Right atrium auricular region (tissue), 2 donors: ENCODE results near the gene SEMA3G. TPM values are rescaled to one million over a fixed set of nuclear protein-coding genes. Genes with fewer than 3 reads are reported as not detected.

Experiments used
- DNase-seq: peaks from one replicate; pipeline ENCODE4 v3.0.0-alpha.2; 2019; ENCODE audit warnings: low spot score
- H3K27ac ChIP-seq, 2 donors: fragments of 200-600 bp; sonication (generic); 1 replicate in 1 of 2; 2 replicates in 1 of 2; pipeline ENCODE4 v1.5.1; 2016 to 2019
- H3K27me3 ChIP-seq, 2 donors: fragments of 200-600 bp; sonication (generic); one replicate each; pipeline versions ENCODE4 v1.5.1 to v1.6.0; 2017 to 2019
- H3K36me3 ChIP-seq: fragments of 200-600 bp; sonication (generic); one replicate; pipeline ENCODE4 v1.5.1; 2016
- H3K4me1 ChIP-seq, 2 donors: fragments of 200-600 bp; sonication (generic); one replicate each; pipeline versions ENCODE4 v1.5.1 to v1.6.0; 2017 to 2019
- H3K4me3 ChIP-seq, 2 donors: fragments of 200-600 bp; sonication (generic); 1 replicate in 1 of 2; 2 replicates in 1 of 2; pipeline ENCODE4 v1.5.1; 2017 to 2019; ENCODE audit warnings: mild to moderate bottlenecking in 1 of 2, moderate library complexity in 1 of 2
- H3K9me3 ChIP-seq, 2 donors: fragments of 200-600 bp; sonication (generic); one replicate each; pipeline ENCODE4 v1.5.1; 2019
- CTCF ChIP-seq, 2 donors: fragments of 200-600 bp; sonication (generic); IDR thresholded peaks; one replicate each; pipeline ENCODE4 v1.5.1; 2019; ENCODE audit warnings: antibody characterized with exemption in 2 of 2
- total RNA-seq, 2 donors: library from RNA; depleted of rRNA; stranded (reverse); fragments of >200 nt; gene quantifications; one replicate each; pipeline ENCODE4 v1.1.0, GENCODE V29; 2016

The SEMA3G gene
- total RNA-seq, 2 donors from 2014 or later = 11.8 to 12.6 TPM

- Histone ChIP-seq H3K4me3 (no peak overlapping the region), H3K27ac (no peak overlapping the region), H3K9me3 (no peaks in the 10 kb centered on the region), H3K27me3 (no peaks in the 10 kb centered on the region), H3K4me1 (no peaks in the 10 kb centered on the region), H3K36me3 (no peaks in the 10 kb centered on the region)
- TF ChIP-seq CTCF (IDR thresholded peaks at IDR 0.05) = no peak
- DNase-seq = no peak
Measured at GRCh38 chr3:52423173-52423572, 21.7 kb downstream of the SEMA3G start.

GRCh38 chr3:52422669-52423068 lies 22.2 kb downstream of the SEMA3G start:
- no peak for DNase-seq
- Histone ChIP-seq H3K36me3 (no peaks in the 10 kb centered on the region), H3K4me1 (no peaks in the 10 kb centered on the region), H3K4me3 (no peak overlapping the region), H3K9me3 (no peaks in the 10 kb centered on the region), H3K27ac (no peak overlapping the region), H3K27me3 (no peaks in the 10 kb centered on the region)
- TF ChIP-seq CTCF (IDR thresholded peaks at IDR 0.05) = no peak

GRCh38 chr3:52420388-52420787 lies 24.5 kb downstream of the SEMA3G start:
- TF ChIP-seq CTCF (IDR thresholded peaks at IDR 0.05) = no peak
- no peaks in the 10 kb centered on the region for H3K27me3 ChIP-seq
- DNase-seq = no peak
- no peaks in the 10 kb centered on the region for H3K9me3 ChIP-seq
- H3K4me1 ChIP-seq = no peaks in the 10 kb centered on the region
- H3K4me3 ChIP-seq = no peak overlapping the region
- no peak overlapping the region for H3K27ac ChIP-seq
- no peaks in the 10 kb centered on the region for H3K36me3 ChIP-seq

- no peak overlapping the region for H3K27ac ChIP-seq
- H3K9me3 ChIP-seq = no peaks in the 10 kb centered on the region
- TF ChIP-seq CTCF (IDR thresholded peaks at IDR 0.05) = no peak
- H3K27me3 ChIP-seq = no peaks in the 10 kb centered on the region
- H3K36me3 ChIP-seq = no peaks in the 10 kb centered on the region
- no peak for DNase-seq
- H3K4me1 ChIP-seq = peaks cover 0 to 24% of the 10 kb centered on the region in 2 donors
- no peak overlapping the region for H3K4me3 ChIP-seq
Measured at GRCh38 chr3:52415800-52416199, 29.1 kb downstream of the SEMA3G start.

GRCh38 chr3:52408466-52408865 lies 36.4 kb downstream of the SEMA3G start:
- Histone ChIP-seq H3K27ac (no peak overlapping the region), H3K4me3 (no peak overlapping the region), H3K4me1 (peaks cover 0 to 42% of the 10 kb centered on the region in 2 donors), H3K9me3 (no peaks in the 10 kb centered on the region), H3K36me3 (peaks cover 46% of the 10 kb centered on the region), H3K27me3 (no peaks in the 10 kb centered on the region)
- TF ChIP-seq CTCF (IDR thresholded peaks at IDR 0.05) = no peak
- no peak for DNase-seq

- H3K27ac ChIP-seq = no peak overlapping the region
- no peak overlapping the region for H3K4me3 ChIP-seq
- no peak for TF ChIP-seq CTCF (IDR thresholded peaks at IDR 0.05)
- peaks cover 0 to 36% of the 10 kb centered on the region in 2 donors for H3K4me1 ChIP-seq
- peaks cover 52% of the 10 kb centered on the region for H3K36me3 ChIP-seq
- no peaks in the 10 kb centered on the region for H3K27me3 ChIP-seq
- no peaks in the 10 kb centered on the region for H3K9me3 ChIP-seq
- DNase-seq = no peak
Measured at GRCh38 chr3:52407779-52408178, 37.1 kb downstream of the SEMA3G start.
